Caco-2 (cell line): ENCODE results near the gene ZNF410. TPM values are rescaled to one million over a fixed set of nuclear protein-coding genes. Genes with fewer than 3 reads are reported as not detected.
"Not testable (repeated sequence)": the region's sequence is repeated elsewhere in the genome, so short reads cannot be mapped to it uniquely, and the experiment has no call there.

Source experiments
- BruUV-seq: library from RNA; stranded (reverse); fragments of 400-500 nt; replicated peaks from 2 replicates; lab custom pipeline; 2021; lab: Mats Ljungman, UMichigan
- CTCF ChIA-PET: fragments of 300-600 bp; sonication (Branson Sonifier 250); formaldehyde crosslinking; loops from one replicate; lab custom pipeline; 2022; ENCODE audit warnings: antibody characterized with exemption; lab: Charles Lee
- POLR2A ChIA-PET: fragments of 300-600 bp; sonication (Branson Sonifier 250); formaldehyde crosslinking; loops from one replicate; lab custom pipeline; 2022; ENCODE audit warnings: antibody characterized with exemption; lab: Charles Lee
- DNase-seq, 2 experiments: peaks; one replicate each; pipeline versions ENCODE4 v3.0.0 to v3.0.0-alpha.2; 2020 to 2022
- H3K27me3 ChIP-seq: replicated peaks from 2 replicates; pipeline ENCODE4 v1.6.0; 2011; ENCODE audit warnings: low read length; ENCODE audit not compliant: control insufficient read depth, insufficient read depth
- H3K36me3 ChIP-seq: 2 replicates; pipeline ENCODE4 v1.5.1; 2011; ENCODE audit warnings: low read length; ENCODE audit not compliant: control insufficient read depth, insufficient read depth
- H3K4me1 ChIP-seq: fragments of 250-450 bp; sonication (Bioruptor Pico); 2 replicates; pipeline ENCODE4 v1.5.1; 2020; ENCODE audit warnings: mild to moderate bottlenecking
- H3K4me3 ChIP-seq: 2 replicates; pipeline ENCODE4 v1.5.1; 2011; ENCODE audit warnings: low read depth, mild to moderate bottlenecking, control low read depth, low read length
- H3K9me3 ChIP-seq: fragments of 250-450 bp; sonication (Bioruptor Pico); 2 replicates; pipeline ENCODE4 v1.5.1; 2020; ENCODE audit warnings: mild to moderate bottlenecking, moderate library complexity
- H3K27ac Mint-ChIP-seq: one replicate; pipeline ENCODE4 v1.8.0; 2022; ENCODE audit warnings: mixed read lengths; ENCODE audit not compliant: unreplicated experiment
- H3K27me3 Mint-ChIP-seq: one replicate; pipeline ENCODE4 v1.8.0; 2022; ENCODE audit warnings: mixed read lengths; ENCODE audit not compliant: insufficient read depth, unreplicated experiment
- H3K36me3 Mint-ChIP-seq: one replicate; pipeline ENCODE4 v1.8.0; 2022; ENCODE audit warnings: mild to moderate bottlenecking, mixed read lengths; ENCODE audit not compliant: insufficient read depth, unreplicated experiment
- H3K4me1 Mint-ChIP-seq: one replicate; pipeline ENCODE4 v1.8.0; 2022; ENCODE audit warnings: low read depth, mixed read lengths; ENCODE audit not compliant: unreplicated experiment
- H3K4me3 Mint-ChIP-seq: one replicate; pipeline ENCODE4 v1.8.0; 2022; ENCODE audit warnings: mild to moderate bottlenecking, moderate library complexity, mixed read lengths; ENCODE audit not compliant: unreplicated experiment
- H3K9me3 Mint-ChIP-seq: one replicate; pipeline ENCODE4 v1.8.0; 2022; ENCODE audit warnings: mixed read lengths; ENCODE audit not compliant: unreplicated experiment
- CTCF ChIP-seq, 2 experiments: fragments of 200-600 bp in 1 of 2; IDR thresholded peaks; 1 replicate in 1 of 2; 2 replicates in 1 of 2; pipeline versions ENCODE4 v1.5.1 to v1.8.0; 2011 to 2022; ENCODE audit warnings: antibody characterized with exemption in 1 of 2, control low read depth in 1 of 2, inconsistent platforms in 1 of 2, low read depth in 1 of 2, low read length in 1 of 2, mild to moderate bottlenecking in 1 of 2, moderate library complexity in 1 of 2; ENCODE audit not compliant: insufficient read depth in 1 of 2, severe bottlenecking in 1 of 2, unreplicated experiment in 1 of 2
- intact Hi-C: fragments of 100-400 bp; cut with micrococcal nuclease; formaldehyde crosslinking; loops from one replicate; pipeline ENCODE4 v1.10.0; 2022; ENCODE audit not compliant: unreplicated experiment
- total RNA-seq: library from RNA; stranded (reverse); gene quantifications from 2 replicates; pipeline ENCODE4 v1.2.3, GENCODE V29; 2022

ZNF410 gene
- total RNA-seq, 1 experiment from 2014 or later = 36.8 TPM

- H3K9me3 ChIP-seq = peaks cover 4% of the 10 kb centered on the region; the same call in 1 of the 2 replicates
- intact Hi-C loops = no loop called here
- no TSS peak for BruUV-seq
- POLR2A ChIA-PET = no interaction called here
- H3K27me3 Mint-ChIP-seq = no peaks in the 10 kb centered on the region
- H3K4me3 Mint-ChIP-seq = no peak overlapping the region
- peaks cover 65% of the 10 kb centered on the region for H3K36me3 Mint-ChIP-seq
- H3K27ac Mint-ChIP-seq = no peak overlapping the region
- peaks cover 1% of the 10 kb centered on the region; the same call in 1 of the 2 replicates for H3K36me3 ChIP-seq
- no peaks in the 10 kb centered on the region for H3K4me1 ChIP-seq
- no peak for DNase-seq
- no peaks in the 10 kb centered on the region for H3K27me3 ChIP-seq
- H3K4me3 ChIP-seq = no peak overlapping the region
- peaks cover 10% of the 10 kb centered on the region for H3K9me3 Mint-ChIP-seq
- TF ChIP-seq CTCF (IDR thresholded peaks at IDR 0.05; ENCODE audit: insufficient read depth in 1 of 2, low read depth in 1 of 2, low read length in 1 of 2, severe bottlenecking in 1 of 2, unreplicated experiment in 1 of 2) = no peak
- H3K4me1 Mint-ChIP-seq = no peaks in the 10 kb centered on the region
- CTCF ChIA-PET = no interaction called here
These were observed 26.6 kb downstream of the ZNF410 start for GRCh38 chr14:73913256-73913655.

- ChIA-PET POLR2A (no interaction called here), CTCF (interaction anchor here (0.6 kb wide), 1 partner anchor 14 kb away, joined by 6 read pairs; no protein-coding TSS in a partner anchor)
- no TSS peak for BruUV-seq
- H3K9me3 Mint-ChIP-seq = peaks cover 10% of the 10 kb centered on the region
- Histone ChIP-seq H3K36me3 (no peaks in the 10 kb centered on the region; the same call in 1 of the 2 replicates), H3K27me3 (no peaks in the 10 kb centered on the region), H3K4me1 (no peaks in the 10 kb centered on the region), H3K9me3 (peaks cover 4% of the 10 kb centered on the region; the same call in 1 of the 2 replicates), H3K4me3 (no peak overlapping the region)
- intact Hi-C loops = no loop called here
- H3K36me3 Mint-ChIP-seq = peaks cover 72% of the 10 kb centered on the region
- H3K4me3 Mint-ChIP-seq = no peak overlapping the region
- TF ChIP-seq CTCF (IDR thresholded peaks at IDR 0.05; ENCODE audit: insufficient read depth in 1 of 2, low read depth in 1 of 2, low read length in 1 of 2, severe bottlenecking in 1 of 2, unreplicated experiment in 1 of 2) = no peak
- no peak for DNase-seq
- H3K27me3 Mint-ChIP-seq = no peaks in the 10 kb centered on the region
- H3K4me1 Mint-ChIP-seq = no peaks in the 10 kb centered on the region
- no peak overlapping the region for H3K27ac Mint-ChIP-seq
These were observed 29.7 kb downstream of the ZNF410 start for GRCh38 chr14:73916324-73916723.

DNA sequence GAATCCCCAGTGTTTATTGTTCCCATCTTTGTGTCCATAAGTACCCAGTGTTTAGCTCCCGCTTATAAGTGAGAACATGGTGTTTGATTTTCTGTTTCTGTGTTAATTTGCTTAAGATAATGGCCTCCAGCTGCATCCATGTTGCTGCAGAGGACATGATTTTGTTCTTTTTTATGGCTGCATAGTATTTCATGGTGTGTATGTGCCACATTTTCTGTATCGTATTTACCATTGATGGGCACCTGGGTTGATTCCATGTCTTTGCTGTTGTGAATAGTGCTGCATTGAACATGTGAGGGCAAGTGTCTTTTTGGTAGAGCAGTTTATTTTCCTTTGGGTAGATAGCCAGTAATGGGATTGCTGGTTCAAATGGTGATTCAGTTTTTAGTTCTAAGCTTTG lies 32.8 kb downstream of the ZNF410 start:
- H3K27me3 Mint-ChIP-seq, H3K36me3 ChIP-seq, intact Hi-C loops, POLR2A ChIA-PET, H3K4me3 ChIP-seq, H3K4me1 ChIP-seq, H3K9me3 Mint-ChIP-seq, H3K9me3 ChIP-seq, H3K4me1 Mint-ChIP-seq, H3K27me3 ChIP-seq, DNase-seq, H3K27ac Mint-ChIP-seq, CTCF ChIA-PET, H3K4me3 Mint-ChIP-seq, BruUV-seq: not testable (repeated sequence)
- H3K36me3 Mint-ChIP-seq = peaks cover 60% of the 10 kb centered on the region

DNA sequence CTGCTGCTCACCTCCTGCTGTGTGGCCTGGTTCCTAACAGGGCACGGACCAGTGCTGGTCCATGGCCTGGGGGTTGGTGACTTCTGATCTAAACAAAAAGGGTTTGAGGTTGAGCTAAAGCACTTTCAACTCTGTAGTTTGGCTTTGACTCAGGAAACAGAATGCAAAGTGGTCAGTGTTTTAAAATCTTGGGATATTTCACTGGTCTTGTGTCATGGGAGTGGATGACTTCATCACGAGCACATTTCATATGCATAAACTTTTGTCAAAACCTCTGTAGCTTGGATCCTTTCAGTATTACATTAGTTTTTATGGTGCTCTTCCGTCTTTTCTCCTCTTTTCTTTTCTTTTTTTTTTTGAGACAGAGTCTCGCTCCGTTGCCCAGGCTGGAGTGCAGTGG lies 37.7 kb downstream of the ZNF410 start:
- no peak for TF ChIP-seq CTCF (IDR thresholded peaks at IDR 0.05; ENCODE audit: insufficient read depth in 1 of 2, low read depth in 1 of 2, low read length in 1 of 2, severe bottlenecking in 1 of 2, unreplicated experiment in 1 of 2)
- Mint-ChIP-seq H3K27ac (no peak overlapping the region), H3K4me1 (no peaks in the 10 kb centered on the region), H3K9me3 (no peaks in the 10 kb centered on the region), H3K36me3 (peaks cover 60% of the 10 kb centered on the region), H3K4me3 (no peak overlapping the region), H3K27me3 (no peaks in the 10 kb centered on the region)
- intact Hi-C loops = no loop called here
- H3K4me1 ChIP-seq = no peaks in the 10 kb centered on the region
- H3K9me3 ChIP-seq = no peaks in the 10 kb centered on the region
- no peaks in the 10 kb centered on the region for H3K27me3 ChIP-seq
- ChIA-PET POLR2A (no interaction called here), CTCF (no interaction called here)
- no peak overlapping the region for H3K4me3 ChIP-seq
- no TSS peak for BruUV-seq
- H3K36me3 ChIP-seq = no peaks in the 10 kb centered on the region
- DNase-seq = no peak
